Esophagus muscularis mucosa (tissue), 4 donors: ENCODE measurements around the gene ZNF157. TPM values are rescaled to one million over a fixed set of nuclear protein-coding genes. Genes with fewer than 3 reads are reported as not detected.

Source experiments
- DNase-seq: peaks from one replicate; pipeline ENCODE4 v3.0.0-alpha.2; 2017; ENCODE audit errors: extremely low spot score
- H3K27ac ChIP-seq, 4 donors: fragments of 200-600 bp; sonication (generic); replicated peaks in 1 of 4; 1 replicate in 3 of 4; 2 replicates in 1 of 4; pipeline ENCODE4 v1.5.1; 2016 to 2019; ENCODE audit warnings: mild to moderate bottlenecking in 1 of 4
- H3K27me3 ChIP-seq, 4 donors: fragments of 200-600 bp; sonication (generic); one replicate each; pipeline versions ENCODE4 v1.5.1 to v1.6.0; 2016 to 2019
- H3K36me3 ChIP-seq, 4 donors: fragments of 200-600 bp; sonication (generic); one replicate each; pipeline ENCODE4 v1.5.1; 2016 to 2019
- H3K4me1 ChIP-seq, 4 donors: fragments of 200-600 bp; sonication (generic); one replicate each; pipeline ENCODE4 v1.5.1; 2016 to 2019
- H3K4me3 ChIP-seq, 4 donors: fragments of 200-600 bp; sonication (generic); 1 replicate in 2 of 4; 2 replicates in 2 of 4; pipeline ENCODE4 v1.5.1; 2016 to 2019; ENCODE audit warnings: mild to moderate bottlenecking in 4 of 4, moderate library complexity in 1 of 4
- H3K9me3 ChIP-seq, 4 donors: fragments of 200-600 bp; sonication (generic); 1 replicate in 3 of 4; 2 replicates in 1 of 4; pipeline ENCODE4 v1.5.1; 2016 to 2019
- EP300 ChIP-seq: sonication (generic); formaldehyde crosslinking; IDR thresholded peaks from one replicate; pipeline ENCODE4 v1.6.1; 2017; ENCODE audit warnings: antibody characterized with exemption
- POLR2A ChIP-seq: fragments of 450-650 bp; IDR thresholded peaks from one replicate; pipeline ENCODE4 v1.6.1; 2017; ENCODE audit warnings: antibody characterized with exemption, moderate library complexity, mild to moderate bottlenecking, low read depth
- POLR2AphosphoS5 ChIP-seq, 2 donors: sonication (generic); formaldehyde crosslinking; IDR thresholded peaks; one replicate each; pipeline ENCODE4 v1.6.1; 2017; ENCODE audit warnings: antibody characterized with exemption in 2 of 2
- WGBS: methylation state at CpG from one replicate; pipeline ENCODE4 v1.1.5; 2018; 5-methylcytosine and 5-hydroxymethylcytosine counted together
- intact Hi-C: fragments of 100-400 bp; cut with DNase I; formaldehyde crosslinking; loops from one replicate; pipeline ENCODE4 v1.15.1; 2023
- total RNA-seq, 4 donors: library from RNA; depleted of rRNA; stranded (reverse); fragments of >200 nt; gene quantifications; one replicate each; pipeline versions ENCODE4 v1.1.0 to v1.2.1, GENCODE V29; 2016
- TF ChIP-seq, protein P1 (sequence below), 3 experiments: fragments of 200-600 bp in 2 of 3; fragments of 450-650 bp in 1 of 3; sonication (generic) in 2 of 3; IDR thresholded peaks; one replicate each; pipeline ENCODE4 v1.5.1; 2017 to 2019; ENCODE audit warnings: antibody characterized with exemption in 3 of 3, mild to moderate bottlenecking in 2 of 3, moderate library complexity in 1 of 3

ZNF157 gene
- total RNA-seq, 4 donors from 2014 or later: 0.17 to 0.42 (median 0.19) TPM; not detected in 1

DNA sequence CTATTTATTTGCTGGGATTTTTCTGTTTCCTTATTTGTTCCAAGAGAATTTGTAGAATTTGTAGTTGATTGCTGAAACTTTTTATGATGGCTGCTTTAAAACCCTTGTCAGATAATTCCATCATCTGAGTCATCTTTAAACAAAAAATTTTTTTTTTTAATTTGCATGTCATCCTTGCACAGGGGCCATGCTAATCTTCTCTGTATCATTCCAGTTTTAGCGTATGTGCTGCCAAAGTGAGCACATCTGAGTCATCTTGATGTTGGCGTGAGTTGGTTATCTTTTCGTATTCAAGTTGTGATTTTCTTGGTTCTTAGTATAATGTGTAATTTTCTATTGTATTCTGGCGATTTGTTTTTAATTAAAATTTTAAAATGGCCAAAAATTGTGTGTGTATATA, 18.7 kb upstream of the ZNF157 start:
- no peak for TF ChIP-seq EP300
- no peak for TF ChIP-seq POLR2AphosphoS5 (IDR thresholded peaks at IDR 0.05)
- no peak for TF ChIP-seq POLR2A
- TF ChIP-seq, protein P1, sequence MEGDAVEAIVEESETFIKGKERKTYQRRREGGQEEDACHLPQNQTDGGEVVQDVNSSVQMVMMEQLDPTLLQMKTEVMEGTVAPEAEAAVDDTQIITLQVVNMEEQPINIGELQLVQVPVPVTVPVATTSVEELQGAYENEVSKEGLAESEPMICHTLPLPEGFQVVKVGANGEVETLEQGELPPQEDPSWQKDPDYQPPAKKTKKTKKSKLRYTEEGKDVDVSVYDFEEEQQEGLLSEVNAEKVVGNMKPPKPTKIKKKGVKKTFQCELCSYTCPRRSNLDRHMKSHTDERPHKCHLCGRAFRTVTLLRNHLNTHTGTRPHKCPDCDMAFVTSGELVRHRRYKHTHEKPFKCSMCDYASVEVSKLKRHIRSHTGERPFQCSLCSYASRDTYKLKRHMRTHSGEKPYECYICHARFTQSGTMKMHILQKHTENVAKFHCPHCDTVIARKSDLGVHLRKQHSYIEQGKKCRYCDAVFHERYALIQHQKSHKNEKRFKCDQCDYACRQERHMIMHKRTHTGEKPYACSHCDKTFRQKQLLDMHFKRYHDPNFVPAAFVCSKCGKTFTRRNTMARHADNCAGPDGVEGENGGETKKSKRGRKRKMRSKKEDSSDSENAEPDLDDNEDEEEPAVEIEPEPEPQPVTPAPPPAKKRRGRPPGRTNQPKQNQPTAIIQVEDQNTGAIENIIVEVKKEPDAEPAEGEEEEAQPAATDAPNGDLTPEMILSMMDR (IDR thresholded peaks at IDR 0.05): no peak
- Histone ChIP-seq H3K27me3 (no peaks in the 10 kb centered on the region), H3K36me3 (no peaks in the 10 kb centered on the region), H3K4me1 (no peaks in the 10 kb centered on the region), H3K4me3 (no peak overlapping the region), H3K9me3 (peaks cover 0 to 3% (median 0%) of the 10 kb centered on the region in 4 donors), H3K27ac (no peak overlapping the region)
- 69% methylated on average over 4 of the region's 4 CpGs for WGBS
- DNase-seq: no peak
- intact Hi-C loops: no loop called here

DNA sequence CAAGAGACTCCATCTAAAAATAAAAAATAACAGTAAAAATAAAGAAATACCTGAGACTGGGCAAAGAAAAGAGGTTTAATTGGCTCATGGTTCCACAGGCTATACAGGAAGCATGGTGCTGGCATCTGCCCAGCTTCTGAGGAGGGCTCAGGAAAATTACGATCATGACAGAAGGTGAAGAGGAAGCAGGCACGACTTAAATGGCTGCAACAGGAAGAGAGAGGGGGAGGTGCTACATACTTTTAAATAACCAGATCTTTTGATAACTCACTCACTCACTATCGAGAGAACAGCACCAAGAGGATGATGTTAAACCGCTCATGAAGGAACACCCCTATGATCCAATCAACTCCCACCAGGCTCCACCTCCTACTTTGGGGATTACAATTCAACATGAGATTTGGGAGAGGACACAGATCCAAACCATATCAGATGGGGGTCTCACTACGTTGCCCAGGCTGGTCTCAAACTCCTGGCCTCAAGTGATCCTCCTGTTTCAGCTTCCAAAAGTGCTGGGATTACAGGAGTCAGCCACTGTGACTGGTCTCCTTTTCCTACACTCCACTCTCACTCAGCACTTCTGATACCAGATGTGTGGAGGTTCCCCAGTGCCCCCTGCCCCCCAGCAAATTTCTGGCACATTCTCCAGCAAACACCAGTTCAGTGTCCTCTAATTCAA, 11.9 kb upstream of the ZNF157 start:
- intact Hi-C loops: no loop called here
- TF ChIP-seq POLR2AphosphoS5 (IDR thresholded peaks at IDR 0.05) (no peak), EP300 (no peak), POLR2A (no peak)
- TF ChIP-seq, protein P1 (IDR thresholded peaks at IDR 0.05): no peak
- Histone ChIP-seq H3K9me3 (no peaks in the 10 kb centered on the region), H3K4me3 (no peak overlapping the region), H3K36me3 (no peaks in the 10 kb centered on the region), H3K27me3 (no peaks in the 10 kb centered on the region), H3K27ac (no peak overlapping the region), H3K4me1 (no peaks in the 10 kb centered on the region)
- WGBS: 57% methylated on average over 5 of the region's 5 CpGs
- no peak for DNase-seq

GRCh38 chrX:47360423-47361179, 9.8 kb upstream of the ZNF157 start:
- peak overlapping the region in 1 of 4 donors; percentile 76 for H3K27ac ChIP-seq

DNA sequence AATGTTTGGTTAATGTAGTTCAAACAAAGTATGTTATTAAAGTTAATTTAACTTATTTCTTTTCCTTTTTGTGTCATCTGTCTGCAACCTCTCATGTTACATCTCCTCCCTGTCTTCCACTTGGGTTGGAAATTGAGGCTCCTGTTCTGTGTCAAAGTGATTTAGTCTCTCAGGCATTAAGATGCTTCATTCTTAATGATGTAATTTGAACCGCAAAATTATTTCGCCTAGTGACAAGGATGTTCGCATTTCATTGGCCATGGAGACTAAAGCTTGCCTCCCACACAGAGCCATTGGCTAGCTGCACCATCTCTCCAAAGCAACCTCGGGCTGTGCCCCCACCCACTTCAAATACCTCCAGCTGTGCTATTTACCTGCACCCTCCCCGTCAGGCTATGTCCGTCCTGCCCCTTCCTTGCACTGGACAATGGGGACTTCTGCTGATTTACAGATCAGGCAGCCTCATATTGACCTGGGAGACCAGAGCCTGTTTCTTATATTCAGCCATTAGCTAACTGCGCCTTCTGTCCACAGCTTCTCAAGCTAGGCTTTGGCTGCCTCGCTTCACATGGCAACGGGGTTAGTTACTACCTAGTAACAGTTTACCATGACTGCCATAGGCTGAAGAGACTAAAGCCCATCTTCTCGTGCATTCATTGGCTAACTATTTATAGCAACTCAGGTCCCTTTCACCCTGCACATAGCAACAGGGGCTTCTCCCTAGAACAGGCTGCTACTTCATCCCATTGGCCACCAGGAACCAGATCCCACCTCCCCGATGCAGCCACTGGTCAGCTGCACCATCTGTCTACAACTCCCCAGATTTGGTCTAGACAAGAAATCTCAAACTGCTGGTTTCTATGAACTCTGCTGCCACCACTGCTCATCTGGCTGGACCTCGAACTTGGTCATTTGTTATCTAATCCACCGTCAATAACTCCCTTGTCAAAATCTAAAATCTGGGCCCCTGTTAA, 8.6 kb upstream of the ZNF157 start:
- H3K36me3 ChIP-seq: no peaks in the 10 kb centered on the region
- WGBS: 41% methylated on average over 13 of the region's 13 CpGs
- peaks cover 0 to 6% (median 0%) of the 10 kb centered on the region in 4 donors for H3K4me1 ChIP-seq
- peak overlapping the region; percentile 74 to 84 (median 78) for H3K27ac ChIP-seq
- H3K9me3 ChIP-seq: no peaks in the 10 kb centered on the region
- intact Hi-C loops: loop anchor here (5.0 kb wide), 1 partner anchor 125 kb away; no protein-coding TSS in a partner anchor
- no peaks in the 10 kb centered on the region for H3K27me3 ChIP-seq
- peak overlapping the region; percentile 43 to 56 (median 48) for H3K4me3 ChIP-seq
- DNase-seq: peak; percentile 93
- TF ChIP-seq POLR2AphosphoS5 (IDR thresholded peaks at IDR 0.05): peak in 1 of 2 donors; percentile 25
- TF ChIP-seq POLR2A: no peak
- TF ChIP-seq EP300: no peak
- TF ChIP-seq, protein P1 (IDR thresholded peaks at IDR 0.05): peak in 1 of 3 experiments; percentile 27

More at GRCh38 chrX:47360423-47361179, 9.8 kb upstream of the ZNF157 start:
- Histone ChIP-seq H3K4me3 (no peak overlapping the region), H3K4me1 (peaks cover 0 to 1% (median 0%) of the 10 kb centered on the region in 4 donors), H3K36me3 (no peaks in the 10 kb centered on the region), H3K9me3 (no peaks in the 10 kb centered on the region), H3K27me3 (no peaks in the 10 kb centered on the region)
- no peak for TF ChIP-seq EP300
- no peak for TF ChIP-seq POLR2AphosphoS5 (IDR thresholded peaks at IDR 0.05)
- TF ChIP-seq POLR2A: no peak
- TF ChIP-seq, protein P1 (IDR thresholded peaks at IDR 0.05): no peak
- no peak for DNase-seq
- 67% methylated on average over 7 of the region's 7 CpGs for WGBS
- intact Hi-C loops: loop anchor here (5.0 kb wide), 1 partner anchor 123 kb away; no protein-coding TSS in a partner anchor
